Measurements from ENCODE around the gene ITPRID2.

- TF ChIP-seq CTCF (IDR thresholded peaks at IDR 0.05 in 4 of 5, conservative IDR thresholded peaks at IDR 0.05 in 1 of 5), result no peak
- no peak for TF ChIP-seq POLR2A (IDR thresholded peaks at IDR 0.05)
Measured at GRCh38 chr2:181847198-181847556, 44.4 kb upstream of the ITPRID2 start.
